Panc1 (cell line): ENCODE data around the gene SCN9A. TPM values are rescaled to one million over a fixed set of nuclear protein-coding genes. Genes with fewer than 3 reads are reported as not detected.

Experiments
- ATAC-seq: fragments of 200-7000 bp; cut with Tn5 transposase; 2 replicates; pipeline ENCODE4 v1.9.1; 2020; ENCODE audit warnings: mild to moderate bottlenecking, moderate library complexity
- BruUV-seq: library from RNA; stranded (reverse); fragments of 400-500 nt; replicated peaks from 2 replicates; lab custom pipeline; 2021; lab: Mats Ljungman, UMichigan
- CTCF ChIA-PET: fragments of 300-600 bp; sonication (Branson Sonifier 250); formaldehyde crosslinking; loops from one replicate; lab custom pipeline; 2022; ENCODE audit warnings: antibody characterized with exemption; lab: Charles Lee
- POLR2A ChIA-PET: fragments of 300-600 bp; sonication (Branson Sonifier 250); formaldehyde crosslinking; loops from one replicate; lab custom pipeline; 2022; ENCODE audit warnings: antibody characterized with exemption; lab: Charles Lee
- DNase-seq: peaks from one replicate; pipeline ENCODE4 v3.0.0-alpha.2; 2010; ENCODE audit warnings: low read depth, low spot score
- H3K27ac ChIP-seq: 2 replicates; pipeline ENCODE4 v1.5.1; 2011; ENCODE audit warnings: mild to moderate bottlenecking, low read length, inconsistent platforms
- H3K27me3 ChIP-seq: fragments of 200-500 bp; sonication (Bioruptor generic); 2 replicates; pipeline ENCODE4 v1.6.0; 2014; ENCODE audit warnings: low read length, inconsistent platforms; ENCODE audit not compliant: control insufficient read depth, insufficient read depth
- H3K36me3 ChIP-seq: fragments of 200-500 bp; sonication (Bioruptor generic); 2 replicates; pipeline ENCODE4 v1.5.1; 2014; ENCODE audit warnings: inconsistent platforms, mild to moderate bottlenecking, low read length, moderate library complexity; ENCODE audit not compliant: control insufficient read depth, insufficient read depth
- H3K4me1 ChIP-seq: 2 replicates; pipeline ENCODE4 v1.5.1; 2011; ENCODE audit warnings: inconsistent platforms, mild to moderate bottlenecking, low read length, moderate library complexity; ENCODE audit not compliant: control insufficient read depth, insufficient read depth
- H3K4me3 ChIP-seq, 2 experiments: 2 replicates each; pipeline ENCODE4 v1.5.1; 2011 to 2012; ENCODE audit warnings: low read depth in 2 of 2, low read length in 2 of 2, mild to moderate bottlenecking in 2 of 2, inconsistent platforms in 1 of 2, moderate library complexity in 1 of 2
- H3K9me3 ChIP-seq: fragments of 200-500 bp; sonication (Bioruptor generic); 2 replicates; pipeline ENCODE4 v1.5.1; 2014; ENCODE audit warnings: low read depth, mild to moderate bottlenecking, inconsistent platforms, low read length, moderate library complexity; ENCODE audit not compliant: control insufficient read depth, insufficient read depth
- POLR2AphosphoS5 ChIP-seq: IDR thresholded peaks from 2 replicates; pipeline ENCODE4 v1.6.1; 2012; ENCODE audit warnings: mild to moderate bottlenecking, low read depth, low read length, moderate library complexity
- SIN3A ChIP-seq: IDR thresholded peaks from 2 replicates; pipeline ENCODE4 v1.6.1; 2012; ENCODE audit warnings: low read depth, mild to moderate bottlenecking, low read length, moderate library complexity, borderline replicate concordance; ENCODE audit not compliant: insufficient read depth
- TCF7L2 ChIP-seq: IDR thresholded peaks from 2 replicates; pipeline ENCODE4 v1.6.1; 2011; ENCODE audit warnings: mild to moderate bottlenecking, low read depth, low read length, inconsistent platforms
- in situ Hi-C: cut with HindIII; loops from 2 replicates; pipeline ENCODE4 v1.10.0; 2016; ENCODE audit warnings: low sequenced_read_pairs, low pct_unique_long_range_greater_than_20kb
- intact Hi-C: fragments of 100-400 bp; cut with micrococcal nuclease; formaldehyde crosslinking; loops from one replicate; pipeline ENCODE4 v1.10.0; 2022; ENCODE audit not compliant: unreplicated experiment
- total RNA-seq: library from RNA; stranded (reverse); gene quantifications from one replicate; pipeline ENCODE4 v1.2.1, GENCODE V29; 2021; ENCODE audit not compliant: unreplicated experiment
- TF ChIP-seq, protein P1 (sequence below): fragments of 450-650 bp; IDR thresholded peaks from 2 replicates; pipeline ENCODE4 v1.5.1; 2017; ENCODE audit warnings: mild to moderate bottlenecking
- TF ChIP-seq, protein P2 (sequence below), 2 experiments: IDR thresholded peaks; 2 replicates each; pipeline ENCODE4 v1.6.1; 2011 to 2012; ENCODE audit warnings: low read depth in 2 of 2, control low read depth in 1 of 2, low read length in 1 of 2, mild to moderate bottlenecking in 1 of 2, moderate library complexity in 1 of 2; ENCODE audit not compliant: insufficient read depth in 1 of 2

Gene SCN9A
- total RNA-seq, 1 experiment from 2014 or later, result 0.10 TPM

DNA sequence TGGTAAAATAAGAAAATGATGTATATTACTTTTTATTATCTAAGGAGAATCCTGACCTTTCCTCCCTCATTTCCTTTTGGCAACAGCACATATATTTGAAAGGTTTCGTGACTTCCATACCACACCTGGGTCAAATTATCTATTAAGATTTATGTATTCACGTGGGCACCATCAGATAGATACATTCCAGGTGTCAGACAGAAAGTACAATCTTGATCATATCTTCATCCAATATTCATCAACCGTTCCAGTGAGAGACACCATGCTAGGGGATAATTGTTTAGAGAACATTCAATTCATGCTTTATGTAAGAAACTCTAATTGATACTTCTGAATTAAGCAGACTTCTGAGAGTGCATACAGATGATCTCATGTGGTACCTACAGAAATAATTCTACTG lies 73.7 kb downstream of the SCN9A start:
- no peaks in the 10 kb centered on the region for H3K9me3 ChIP-seq
- no peaks in the 10 kb centered on the region for H3K36me3 ChIP-seq
- no peak overlapping the region for H3K4me3 ChIP-seq
- no peak for TF ChIP-seq POLR2AphosphoS5
- TF ChIP-seq, protein P1, sequence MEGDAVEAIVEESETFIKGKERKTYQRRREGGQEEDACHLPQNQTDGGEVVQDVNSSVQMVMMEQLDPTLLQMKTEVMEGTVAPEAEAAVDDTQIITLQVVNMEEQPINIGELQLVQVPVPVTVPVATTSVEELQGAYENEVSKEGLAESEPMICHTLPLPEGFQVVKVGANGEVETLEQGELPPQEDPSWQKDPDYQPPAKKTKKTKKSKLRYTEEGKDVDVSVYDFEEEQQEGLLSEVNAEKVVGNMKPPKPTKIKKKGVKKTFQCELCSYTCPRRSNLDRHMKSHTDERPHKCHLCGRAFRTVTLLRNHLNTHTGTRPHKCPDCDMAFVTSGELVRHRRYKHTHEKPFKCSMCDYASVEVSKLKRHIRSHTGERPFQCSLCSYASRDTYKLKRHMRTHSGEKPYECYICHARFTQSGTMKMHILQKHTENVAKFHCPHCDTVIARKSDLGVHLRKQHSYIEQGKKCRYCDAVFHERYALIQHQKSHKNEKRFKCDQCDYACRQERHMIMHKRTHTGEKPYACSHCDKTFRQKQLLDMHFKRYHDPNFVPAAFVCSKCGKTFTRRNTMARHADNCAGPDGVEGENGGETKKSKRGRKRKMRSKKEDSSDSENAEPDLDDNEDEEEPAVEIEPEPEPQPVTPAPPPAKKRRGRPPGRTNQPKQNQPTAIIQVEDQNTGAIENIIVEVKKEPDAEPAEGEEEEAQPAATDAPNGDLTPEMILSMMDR, result no peak
- no peak for TF ChIP-seq SIN3A
- TF ChIP-seq TCF7L2, result no peak
- TF ChIP-seq, protein P2, sequence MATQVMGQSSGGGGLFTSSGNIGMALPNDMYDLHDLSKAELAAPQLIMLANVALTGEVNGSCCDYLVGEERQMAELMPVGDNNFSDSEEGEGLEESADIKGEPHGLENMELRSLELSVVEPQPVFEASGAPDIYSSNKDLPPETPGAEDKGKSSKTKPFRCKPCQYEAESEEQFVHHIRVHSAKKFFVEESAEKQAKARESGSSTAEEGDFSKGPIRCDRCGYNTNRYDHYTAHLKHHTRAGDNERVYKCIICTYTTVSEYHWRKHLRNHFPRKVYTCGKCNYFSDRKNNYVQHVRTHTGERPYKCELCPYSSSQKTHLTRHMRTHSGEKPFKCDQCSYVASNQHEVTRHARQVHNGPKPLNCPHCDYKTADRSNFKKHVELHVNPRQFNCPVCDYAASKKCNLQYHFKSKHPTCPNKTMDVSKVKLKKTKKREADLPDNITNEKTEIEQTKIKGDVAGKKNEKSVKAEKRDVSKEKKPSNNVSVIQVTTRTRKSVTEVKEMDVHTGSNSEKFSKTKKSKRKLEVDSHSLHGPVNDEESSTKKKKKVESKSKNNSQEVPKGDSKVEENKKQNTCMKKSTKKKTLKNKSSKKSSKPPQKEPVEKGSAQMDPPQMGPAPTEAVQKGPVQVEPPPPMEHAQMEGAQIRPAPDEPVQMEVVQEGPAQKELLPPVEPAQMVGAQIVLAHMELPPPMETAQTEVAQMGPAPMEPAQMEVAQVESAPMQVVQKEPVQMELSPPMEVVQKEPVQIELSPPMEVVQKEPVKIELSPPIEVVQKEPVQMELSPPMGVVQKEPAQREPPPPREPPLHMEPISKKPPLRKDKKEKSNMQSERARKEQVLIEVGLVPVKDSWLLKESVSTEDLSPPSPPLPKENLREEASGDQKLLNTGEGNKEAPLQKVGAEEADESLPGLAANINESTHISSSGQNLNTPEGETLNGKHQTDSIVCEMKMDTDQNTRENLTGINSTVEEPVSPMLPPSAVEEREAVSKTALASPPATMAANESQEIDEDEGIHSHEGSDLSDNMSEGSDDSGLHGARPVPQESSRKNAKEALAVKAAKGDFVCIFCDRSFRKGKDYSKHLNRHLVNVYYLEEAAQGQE (IDR thresholded peaks at IDR 0.05; ENCODE audit: insufficient read depth in 1 of 2, low read depth in 2 of 2, low read length in 1 of 2), result no peak
- ATAC-seq (no peak), DNase-seq (no peak)
- no TSS peak for BruUV-seq
- intact Hi-C loops, result no loop called here
- no peaks in the 10 kb centered on the region for H3K4me1 ChIP-seq
- H3K27me3 ChIP-seq, result no peaks in the 10 kb centered on the region
- ChIA-PET POLR2A (no interaction called here), CTCF (no interaction called here)
- H3K27ac ChIP-seq, result no peak overlapping the region
- in situ Hi-C loops, result no loop called here

DNA sequence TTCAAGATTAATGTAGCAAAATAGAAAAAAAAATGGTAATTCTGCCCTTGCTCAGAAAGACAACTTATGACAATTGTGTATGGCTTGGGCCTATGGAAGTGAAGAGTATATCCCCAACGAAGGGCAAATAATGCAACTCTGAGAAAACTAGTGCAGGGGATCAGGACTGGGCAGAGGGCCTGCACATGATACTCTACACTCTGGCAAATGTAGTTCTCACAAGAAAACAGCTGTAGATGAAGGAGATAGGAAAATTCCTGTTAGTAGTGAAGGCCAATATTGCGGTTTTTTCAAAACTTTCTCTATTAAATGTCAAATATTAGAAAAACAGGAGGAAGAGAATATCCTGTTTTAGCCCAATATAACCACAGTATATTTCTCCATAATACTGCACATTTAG lies 77.8 kb downstream of the SCN9A start:
- CTCF ChIA-PET, result no interaction called here

More for the DNA sequence above, 77.8 kb downstream of the SCN9A start:
- no peaks in the 10 kb centered on the region for H3K4me1 ChIP-seq
- TF ChIP-seq POLR2AphosphoS5 (no peak), TCF7L2 (no peak), SIN3A (no peak)
- TF ChIP-seq, protein P2 (IDR thresholded peaks at IDR 0.05; ENCODE audit: insufficient read depth in 1 of 2, low read depth in 2 of 2, low read length in 1 of 2), result no peak
- TF ChIP-seq, protein P1, result no peak
- no peaks in the 10 kb centered on the region for H3K9me3 ChIP-seq
- no peak overlapping the region for H3K27ac ChIP-seq
- no peaks in the 10 kb centered on the region for H3K27me3 ChIP-seq
- intact Hi-C loops, result no loop called here
- BruUV-seq, result no TSS peak
- no peaks in the 10 kb centered on the region for H3K36me3 ChIP-seq
- in situ Hi-C loops, result no loop called here
- POLR2A ChIA-PET, result no interaction called here
- no peak overlapping the region for H3K4me3 ChIP-seq
- DNase-seq (no peak), ATAC-seq (no peak)
